ENCODE data around the gene FBXL7. TPM values are rescaled to one million over a fixed set of nuclear protein-coding genes. Genes with fewer than 3 reads are reported as not detected.

Gene FBXL7
- total and polyA plus RNA-seq, 2 of the 8 experiments (the other 6 are each of a cell fraction or from before 2014, with no cell fraction given): 17.7 to 17.8 TPM

GRCh38 chr5:15774632-15775031, 274.7 kb downstream of the FBXL7 start (continued):
- no peak for TF ChIP-seq FOSL1 (IDR thresholded peaks at IDR 0.05; ENCODE audit: insufficient read depth, low read depth, low read length)

Data from H1 (cell line).